HFFc6 (cell line): ENCODE measurements around the gene GLRA1. TPM values are rescaled to one million over a fixed set of nuclear protein-coding genes. Genes with fewer than 3 reads are reported as not detected.

Experiments used
- DNase-seq: peaks from one replicate; pipeline ENCODE4 v3.0.0-alpha.2; 2018
- H3K27ac Mint-ChIP-seq: 2 replicates; pipeline ENCODE4 v1.8.0; 2020; ENCODE audit warnings: mild to moderate bottlenecking, mixed read lengths
- H3K27me3 Mint-ChIP-seq: 2 replicates; pipeline ENCODE4 v1.8.0; 2021; ENCODE audit warnings: mild to moderate bottlenecking, moderate library complexity, mixed read lengths; ENCODE audit not compliant: insufficient read depth
- H3K36me3 Mint-ChIP-seq: 2 replicates; pipeline ENCODE4 v1.8.0; 2021; ENCODE audit warnings: low read depth, mixed read lengths
- H3K4me1 Mint-ChIP-seq: 2 replicates; pipeline ENCODE4 v1.8.0; 2020; ENCODE audit warnings: low read depth, mixed read lengths
- H3K4me3 Mint-ChIP-seq: 2 replicates; pipeline ENCODE4 v1.8.0; 2020; ENCODE audit warnings: mild to moderate bottlenecking, moderate library complexity, mixed read lengths
- H3K9me3 Mint-ChIP-seq: 2 replicates; pipeline ENCODE4 v1.8.0; 2020; ENCODE audit warnings: mild to moderate bottlenecking, mixed read lengths
- total RNA-seq, 6 experiments: library from RNA; stranded (reverse); fragmentation: NEBNext Ultra II Directional; extraction: Animal tissue kit (Norgen Biotek cat#: 25700); gene quantifications; 2 replicates in 1 of 6; 3 replicates in 5 of 6; pipeline ENCODE4 v1.2.3, GENCODE V29; 2021
- TF ChIP-seq, protein P1 (sequence below): fragments of 200-600 bp; sonication (generic); IDR thresholded peaks from 2 replicates; pipeline ENCODE4 v1.5.0; 2021; ENCODE audit warnings: antibody characterized with exemption, mild to moderate bottlenecking

Gene GLRA1
- total RNA-seq, 6 experiments from 2014 or later = not detected

DNA sequence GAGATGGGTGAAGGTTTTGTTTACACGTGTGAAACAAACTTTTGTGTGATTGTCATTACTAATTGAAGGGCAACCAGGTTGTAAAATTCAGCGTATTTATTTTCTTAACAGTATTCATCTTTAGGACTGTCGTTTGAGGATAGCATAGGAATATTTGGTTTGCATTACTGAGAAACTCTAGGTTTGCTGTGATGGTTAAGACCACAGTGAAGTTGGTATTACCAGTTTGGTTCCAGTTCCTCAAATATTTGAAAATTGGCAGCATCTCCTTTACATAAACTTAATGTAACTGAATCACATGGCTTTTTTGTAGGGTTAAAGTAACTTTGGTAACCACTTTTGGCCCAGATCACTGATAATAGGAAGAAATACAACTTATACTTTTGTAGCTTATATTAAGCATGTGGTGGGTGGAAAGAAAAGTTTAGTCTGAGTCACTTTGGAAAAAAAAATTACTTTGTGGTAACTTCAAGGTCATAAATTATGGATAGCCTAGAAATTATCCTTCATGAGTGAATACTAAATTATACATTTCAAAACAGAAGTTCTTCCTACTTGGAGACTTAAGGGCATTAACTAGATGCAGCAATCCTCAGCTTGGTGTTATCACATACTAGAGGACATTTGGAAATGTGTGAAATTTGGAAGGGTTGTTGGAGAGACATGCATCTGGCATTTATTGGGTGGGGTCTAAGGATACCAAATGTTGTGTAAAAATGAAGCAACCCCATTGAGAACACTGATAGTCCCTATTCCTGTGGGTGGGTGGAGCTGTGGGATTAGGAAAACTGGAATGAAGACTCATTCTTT lies 119.0 kb downstream of the GLRA1 start:
- DNase-seq = no peak
- Mint-ChIP-seq H3K36me3 (peaks cover 69% of the 10 kb centered on the region), H3K27ac (peak overlapping the region; percentile 19), H3K27me3 (no peaks in the 10 kb centered on the region), H3K9me3 (no peaks in the 10 kb centered on the region), H3K4me3 (no peak overlapping the region), H3K4me1 (peaks cover 57% of the 10 kb centered on the region)
- TF ChIP-seq, protein P1, sequence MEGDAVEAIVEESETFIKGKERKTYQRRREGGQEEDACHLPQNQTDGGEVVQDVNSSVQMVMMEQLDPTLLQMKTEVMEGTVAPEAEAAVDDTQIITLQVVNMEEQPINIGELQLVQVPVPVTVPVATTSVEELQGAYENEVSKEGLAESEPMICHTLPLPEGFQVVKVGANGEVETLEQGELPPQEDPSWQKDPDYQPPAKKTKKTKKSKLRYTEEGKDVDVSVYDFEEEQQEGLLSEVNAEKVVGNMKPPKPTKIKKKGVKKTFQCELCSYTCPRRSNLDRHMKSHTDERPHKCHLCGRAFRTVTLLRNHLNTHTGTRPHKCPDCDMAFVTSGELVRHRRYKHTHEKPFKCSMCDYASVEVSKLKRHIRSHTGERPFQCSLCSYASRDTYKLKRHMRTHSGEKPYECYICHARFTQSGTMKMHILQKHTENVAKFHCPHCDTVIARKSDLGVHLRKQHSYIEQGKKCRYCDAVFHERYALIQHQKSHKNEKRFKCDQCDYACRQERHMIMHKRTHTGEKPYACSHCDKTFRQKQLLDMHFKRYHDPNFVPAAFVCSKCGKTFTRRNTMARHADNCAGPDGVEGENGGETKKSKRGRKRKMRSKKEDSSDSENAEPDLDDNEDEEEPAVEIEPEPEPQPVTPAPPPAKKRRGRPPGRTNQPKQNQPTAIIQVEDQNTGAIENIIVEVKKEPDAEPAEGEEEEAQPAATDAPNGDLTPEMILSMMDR = no peak

GRCh38 chr5:151800532-151800931 lies 124.1 kb downstream of the GLRA1 start:
- Mint-ChIP-seq H3K4me3 (no peak overlapping the region), H3K27me3 (no peaks in the 10 kb centered on the region; the same call in 1 of the 2 replicates), H3K27ac (0 out of 2 replicates have a peak overlapping the region, but pooled peaks have one; percentile 7), H3K9me3 (no peaks in the 10 kb centered on the region), H3K36me3 (peaks cover 59% of the 10 kb centered on the region), H3K4me1 (peaks cover 58% of the 10 kb centered on the region)
- DNase-seq = no peak
- TF ChIP-seq, protein P1 = no peak

DNA sequence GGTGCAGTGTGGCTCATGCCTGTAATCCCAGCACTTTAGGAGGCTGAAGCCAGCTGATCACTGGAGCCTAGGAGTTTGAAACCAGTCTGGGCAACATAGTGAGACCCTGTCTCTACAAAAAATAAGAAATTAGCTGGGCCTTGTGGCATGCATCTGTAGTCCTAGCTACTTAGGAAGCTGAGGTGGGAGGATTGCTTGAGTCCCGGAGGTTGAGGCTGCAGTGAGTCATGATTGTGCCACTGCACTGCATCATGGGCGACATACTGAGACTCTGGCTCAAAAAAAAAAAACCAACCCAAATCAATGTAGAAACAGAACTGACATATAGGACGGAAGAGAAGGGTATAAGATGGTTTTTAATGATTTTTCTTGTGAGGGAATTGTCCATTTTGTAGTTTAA lies 125.2 kb downstream of the GLRA1 start:
- H3K36me3 Mint-ChIP-seq = peaks cover 58% of the 10 kb centered on the region
- H3K27ac Mint-ChIP-seq = peak overlapping the region; percentile 52
- H3K4me3 Mint-ChIP-seq = no peak overlapping the region
- DNase-seq = peak; percentile 28
- H3K4me1 Mint-ChIP-seq = peaks cover 49% of the 10 kb centered on the region
- H3K27me3 Mint-ChIP-seq = no peaks in the 10 kb centered on the region; the same call in 1 of the 2 replicates
- TF ChIP-seq, protein P1 = no peak
- no peaks in the 10 kb centered on the region for H3K9me3 Mint-ChIP-seq

GRCh38 chr5:151798674-151799073 lies 126.0 kb downstream of the GLRA1 start:
- H3K27me3 Mint-ChIP-seq = no peaks in the 10 kb centered on the region; the same call in 1 of the 2 replicates
- no peak for DNase-seq
- no peak overlapping the region for H3K4me3 Mint-ChIP-seq
- no peaks in the 10 kb centered on the region for H3K9me3 Mint-ChIP-seq
- H3K36me3 Mint-ChIP-seq = peaks cover 59% of the 10 kb centered on the region
- no peak overlapping the region for H3K27ac Mint-ChIP-seq
- H3K4me1 Mint-ChIP-seq = peaks cover 41% of the 10 kb centered on the region
- TF ChIP-seq, protein P1 = no peak

- no peaks in the 10 kb centered on the region; the same call in 1 of the 2 replicates for H3K27me3 Mint-ChIP-seq
- H3K4me1 Mint-ChIP-seq = peaks cover 33% of the 10 kb centered on the region
- peaks cover 56% of the 10 kb centered on the region for H3K36me3 Mint-ChIP-seq
- no peak for DNase-seq
- H3K27ac Mint-ChIP-seq = peak overlapping the region; percentile 19; the same call in 1 of the 2 replicates
- H3K9me3 Mint-ChIP-seq = no peaks in the 10 kb centered on the region
- TF ChIP-seq, protein P1 = no peak
- H3K4me3 Mint-ChIP-seq = no peak overlapping the region
These were observed 129.2 kb downstream of the GLRA1 start for GRCh38 chr5:151795426-151795825.
